ENCODE results near the gene SIRT1. TPM values are rescaled to one million over a fixed set of nuclear protein-coding genes. Genes with fewer than 3 reads are reported as not detected.
"Not testable (repeated sequence)": the region's sequence is repeated elsewhere in the genome, so short reads cannot be mapped to it uniquely, and the experiment has no call there.

SIRT1 gene
- total RNA-seq, 2 donors from 2014 or later = 30.2 to 36.7 TPM

GRCh38 chr10:67869996-67870395, 14.5 kb upstream of the SIRT1 start:
- no peak overlapping the region for H3K27ac ChIP-seq (ENCODE audit: low read depth, low read length)
- no peak for DNase-seq
- Mint-ChIP-seq H3K36me3 (ENCODE audit: low read depth) (no peaks in the 10 kb centered on the region), H3K4me3 (no peak overlapping the region), H3K27ac (no peak overlapping the region), H3K9me3 (no peaks in the 10 kb centered on the region), H3K27me3 (ENCODE audit: insufficient read depth) (no peaks in the 10 kb centered on the region), H3K4me1 (no peaks in the 10 kb centered on the region)
- H3K4me3 ChIP-seq (ENCODE audit: low read length) = no peak overlapping the region
- H3K4me1 ChIP-seq (ENCODE audit: control insufficient read depth, insufficient read depth, low read length) = no peaks in the 10 kb centered on the region
- WGBS, 2 experiments (ENCODE audit: insufficient coverage in 1 of 2, insufficient read length in 1 of 2) = 81 to 94% methylated on average over 2 to 6 of the region's 6 CpGs
- H3K27me3 ChIP-seq (ENCODE audit: control insufficient read depth, insufficient read depth, low read length, poor library complexity, severe bottlenecking) = no peaks in the 10 kb centered on the region
- no peaks in the 10 kb centered on the region for H3K9me3 ChIP-seq (ENCODE audit: control insufficient read depth, low read length)
- TF ChIP-seq CTCF (conservative IDR thresholded peaks at IDR 0.05) = no peak
- H3K9ac ChIP-seq (ENCODE audit: extremely low read depth, low read length, poor library complexity, severe bottlenecking) = no peak overlapping the region
- no peaks in the 10 kb centered on the region for H3K36me3 ChIP-seq (ENCODE audit: control insufficient read depth, insufficient read depth, low read length)

- Mint-ChIP-seq H3K36me3 (ENCODE audit: low read depth) (no peaks in the 10 kb centered on the region), H3K9me3 (no peaks in the 10 kb centered on the region), H3K4me3 (no peak overlapping the region), H3K4me1 (no peaks in the 10 kb centered on the region), H3K27ac (no peak overlapping the region), H3K27me3 (ENCODE audit: insufficient read depth) (no peaks in the 10 kb centered on the region)
- Histone ChIP-seq H3K9me3 (ENCODE audit: control insufficient read depth, low read length) (no peaks in the 10 kb centered on the region), H3K9ac (ENCODE audit: extremely low read depth, low read length, poor library complexity, severe bottlenecking) (no peak overlapping the region), H3K27ac (ENCODE audit: low read depth, low read length) (no peak overlapping the region), H3K27me3 (ENCODE audit: control insufficient read depth, insufficient read depth, low read length, poor library complexity, severe bottlenecking) (no peaks in the 10 kb centered on the region), H3K36me3 (ENCODE audit: control insufficient read depth, insufficient read depth, low read length) (no peaks in the 10 kb centered on the region), H3K4me1 (ENCODE audit: control insufficient read depth, insufficient read depth, low read length) (no peaks in the 10 kb centered on the region), H3K4me3 (ENCODE audit: low read length) (no peak overlapping the region)
- WGBS, 2 experiments (ENCODE audit: insufficient coverage in 1 of 2, insufficient read length in 1 of 2) = 89 to 100% methylated on average over 1 to 3 of the region's 3 CpGs
- DNase-seq = no peak
- TF ChIP-seq CTCF (conservative IDR thresholded peaks at IDR 0.05) = no peak
Observed at GRCh38 chr10:67875340-67876238, 8.9 kb upstream of the SIRT1 start.

- not testable (repeated sequence) for H3K27me3 ChIP-seq (ENCODE audit: control insufficient read depth, insufficient read depth, low read length, poor library complexity, severe bottlenecking); H3K4me3 Mint-ChIP-seq; H3K27me3 Mint-ChIP-seq (ENCODE audit: insufficient read depth); H3K9ac ChIP-seq (ENCODE audit: extremely low read depth, low read length, poor library complexity, severe bottlenecking); H3K36me3 Mint-ChIP-seq (ENCODE audit: low read depth); DNase-seq; H3K4me1 ChIP-seq (ENCODE audit: control insufficient read depth, insufficient read depth, low read length); H3K4me1 Mint-ChIP-seq; H3K27ac Mint-ChIP-seq; H3K9me3 ChIP-seq (ENCODE audit: control insufficient read depth, low read length); H3K4me3 ChIP-seq (ENCODE audit: low read length); H3K27ac ChIP-seq (ENCODE audit: low read depth, low read length); H3K9me3 Mint-ChIP-seq; H3K36me3 ChIP-seq (ENCODE audit: control insufficient read depth, insufficient read depth, low read length)
- 96% methylated on average over 11 of the region's 11 CpGs for WGBS, 2 experiments (ENCODE audit: insufficient coverage in 1 of 2, insufficient read length in 1 of 2)
Observed at GRCh38 chr10:67877421-67877820, 7.0 kb upstream of the SIRT1 start.

All from endodermal cell (in vitro differentiated cells).